ENCODE measurements around the gene MEMO1.
"Not testable (repeated sequence)": the region's sequence is repeated elsewhere in the genome, so short reads cannot be mapped to it uniquely, and the experiment has no call there.

The MEMO1 gene

GRCh38 chr2:32010670-32011484, at the start of gene MEMO1:
TSS of gene MEMO1 (minus strand) at chr2:32011008. CDS start at chr2:32010247, 761 bp downstream.
- DNase-seq (ENCODE audit: low read depth) = peak; percentile 90

- DNase-seq (ENCODE audit: low read depth) = no peak
Observed at GRCh38 chr2:32060266-32060665, 49.5 kb upstream of the MEMO1 start.

GRCh38 chr2:32058130-32058529, 47.3 kb upstream of the MEMO1 start:
- DNase-seq (ENCODE audit: low read depth) = no peak

GRCh38 chr2:32054583-32054982, 43.8 kb upstream of the MEMO1 start:
- not testable (repeated sequence) for DNase-seq (ENCODE audit: low read depth)

GRCh38 chr2:32051836-32052439, 41.1 kb upstream of the MEMO1 start:
- no peak for DNase-seq (ENCODE audit: low read depth)

- no peak for DNase-seq (ENCODE audit: low read depth)
Observed at GRCh38 chr2:32043561-32043960, 32.8 kb upstream of the MEMO1 start.

- peak; percentile 92 for DNase-seq (ENCODE audit: low read depth)
Observed at GRCh38 chr2:32039447-32040219, 28.8 kb upstream of the MEMO1 start, which contains the start of gene DPY30. TSS of gene DPY30 (minus strand) at chr2:32039805. CDS start at chr2:32039456, 349 bp downstream.

- not testable (repeated sequence) for DNase-seq (ENCODE audit: low read depth)
Observed at GRCh38 chr2:32034198-32034887, 23.5 kb upstream of the MEMO1 start.

- not testable (repeated sequence) for DNase-seq (ENCODE audit: low read depth)
Observed at GRCh38 chr2:32018789-32019482, 8.1 kb upstream of the MEMO1 start.

- no peak for DNase-seq (ENCODE audit: low read depth)
Observed at GRCh38 chr2:32012872-32013271, 2.1 kb upstream of the MEMO1 start.

GRCh38 chr2:32011485-32011960, 715 bp upstream of the MEMO1 start:
- DNase-seq (ENCODE audit: low read depth) = no peak

- DNase-seq (ENCODE audit: low read depth) = peak; percentile 38
Observed at GRCh38 chr2:32010280-32010669, 533 bp downstream of the MEMO1 start.

GRCh38 chr2:32009516-32010256, 1.1 kb downstream of the MEMO1 start:
- DNase-seq (ENCODE audit: low read depth) = no peak

GRCh38 chr2:32008805-32009515, 1.8 kb downstream of the MEMO1 start:
- no peak for DNase-seq (ENCODE audit: low read depth)

GRCh38 chr2:32007121-32007391, 3.8 kb downstream of the MEMO1 start:
- no peak for DNase-seq (ENCODE audit: low read depth)

GRCh38 chr2:32005371-32005976, 5.3 kb downstream of the MEMO1 start:
- no peak for DNase-seq (ENCODE audit: low read depth)

GRCh38 chr2:32003791-32004190, 7.0 kb downstream of the MEMO1 start:
- no peak for DNase-seq (ENCODE audit: low read depth)

- no peak for DNase-seq (ENCODE audit: low read depth)
Observed at GRCh38 chr2:32002406-32002805, 8.4 kb downstream of the MEMO1 start.

- DNase-seq (ENCODE audit: low read depth) = no peak
Observed at GRCh38 chr2:31999438-31999837, 11.4 kb downstream of the MEMO1 start.
